ENCODE results near the gene RHOB. TPM values are rescaled to one million over a fixed set of nuclear protein-coding genes. Genes with fewer than 3 reads are reported as not detected.
A peak's percentile ranks its signal among the peaks of the same experiment; 100 is the strongest.

The RHOB gene
- total RNA-seq, 2 donors from 2014 or later: 12.1 to 26.8 TPM

DNA sequence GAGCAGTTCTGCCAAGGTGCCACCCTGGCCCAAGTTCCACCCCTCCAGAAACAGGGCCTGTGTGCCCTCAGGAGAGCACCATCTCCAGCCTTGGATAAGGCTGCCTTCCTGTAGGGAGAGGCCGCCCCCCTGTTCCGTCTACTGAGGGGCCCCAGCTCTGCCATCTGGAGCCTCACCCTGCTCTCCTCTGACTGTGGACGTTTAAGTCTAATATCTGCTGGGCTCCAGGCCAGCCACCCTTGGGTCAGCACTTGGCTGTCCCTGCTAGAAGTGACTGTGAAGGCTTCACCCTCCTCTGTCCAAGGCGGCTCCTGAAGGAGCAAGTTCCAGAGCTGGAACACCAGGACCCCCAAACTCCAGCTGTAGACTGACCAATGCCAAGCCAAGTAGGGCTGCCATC, 26.3 kb downstream of the RHOB start:
- no peaks in the 10 kb centered on the region for H3K9me3 Mint-ChIP-seq
- no peak overlapping the region for H3K27ac Mint-ChIP-seq
- H3K4me3 Mint-ChIP-seq: no peak overlapping the region
- no peak for DNase-seq (ENCODE audit: low spot score)
- no peaks in the 10 kb centered on the region for H3K4me1 Mint-ChIP-seq (ENCODE audit: low read depth in 2 of 2)
- H3K36me3 Mint-ChIP-seq: no peaks in the 10 kb centered on the region
- peaks cover 0 to 2% of the 10 kb centered on the region in 2 donors for H3K27me3 Mint-ChIP-seq
- peak in 1 of 2 donors; percentile 20 for ATAC-seq

GRCh38 chr2:20474757-20475566, 28.1 kb downstream of the RHOB start:
- no peak for ATAC-seq
- H3K27me3 Mint-ChIP-seq: peaks cover 0 to under 1% of the 10 kb centered on the region in 2 donors
- no peaks in the 10 kb centered on the region for H3K4me1 Mint-ChIP-seq (ENCODE audit: low read depth in 2 of 2)
- H3K9me3 Mint-ChIP-seq: no peaks in the 10 kb centered on the region
- no peaks in the 10 kb centered on the region for H3K36me3 Mint-ChIP-seq
- DNase-seq (ENCODE audit: low spot score): no peak
- no peak overlapping the region for H3K27ac Mint-ChIP-seq
- H3K4me3 Mint-ChIP-seq: no peak overlapping the region

GRCh38 chr2:20475567-20475952, 28.7 kb downstream of the RHOB start:
- ATAC-seq (no peak), DNase-seq (ENCODE audit: low spot score) (no peak)
- Mint-ChIP-seq H3K27me3 (no peaks in the 10 kb centered on the region), H3K4me3 (no peak overlapping the region), H3K27ac (no peak overlapping the region), H3K4me1 (ENCODE audit: low read depth in 2 of 2) (no peaks in the 10 kb centered on the region), H3K36me3 (no peaks in the 10 kb centered on the region), H3K9me3 (no peaks in the 10 kb centered on the region)

DNA sequence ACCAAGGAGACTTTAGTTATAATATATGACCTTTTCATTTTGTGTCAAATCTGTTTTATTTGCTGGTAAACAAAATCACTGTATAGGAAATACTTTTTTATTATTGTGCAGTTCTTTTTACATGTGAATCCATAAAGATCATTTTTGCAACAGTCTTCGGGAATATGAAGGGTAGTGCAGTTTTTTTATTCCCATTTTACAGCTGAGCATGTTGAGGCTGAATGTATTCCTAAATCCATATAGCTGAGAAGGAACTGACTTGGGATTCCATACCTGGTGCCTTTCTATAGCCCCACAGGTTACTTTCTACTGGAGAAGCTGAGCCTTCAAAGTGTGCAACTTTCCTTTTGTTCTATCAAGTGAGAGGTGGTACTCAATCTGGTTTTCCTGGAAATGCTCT, 29.6 kb downstream of the RHOB start:
- no peak overlapping the region for H3K4me3 Mint-ChIP-seq
- DNase-seq (ENCODE audit: low spot score) (no peak), ATAC-seq (no peak)
- no peaks in the 10 kb centered on the region for H3K4me1 Mint-ChIP-seq (ENCODE audit: low read depth in 2 of 2)
- H3K9me3 Mint-ChIP-seq: no peaks in the 10 kb centered on the region
- no peaks in the 10 kb centered on the region for H3K36me3 Mint-ChIP-seq
- no peak overlapping the region for H3K27ac Mint-ChIP-seq
- H3K27me3 Mint-ChIP-seq: no peaks in the 10 kb centered on the region

DNA sequence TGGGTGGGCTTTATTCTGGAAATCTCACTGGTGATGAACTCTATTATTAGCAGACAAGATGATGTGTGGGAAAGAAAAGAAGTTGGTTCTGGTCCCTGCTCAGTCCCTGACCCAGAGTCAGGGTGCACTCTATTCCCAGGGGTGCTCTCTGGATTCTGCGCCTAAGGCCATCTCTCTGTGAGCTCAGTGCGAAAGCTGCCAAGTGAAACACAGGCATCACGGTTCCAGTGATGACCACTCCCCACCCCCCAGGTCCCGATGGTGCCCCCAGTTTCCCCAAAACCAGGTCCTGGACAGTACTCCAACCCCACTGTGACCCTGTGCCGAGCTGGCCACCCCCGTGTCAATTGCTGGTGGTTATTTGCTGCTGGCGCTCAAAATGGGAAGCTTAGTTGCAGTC, 30.1 kb downstream of the RHOB start:
- no peaks in the 10 kb centered on the region for H3K36me3 Mint-ChIP-seq
- H3K9me3 Mint-ChIP-seq: no peaks in the 10 kb centered on the region
- no peaks in the 10 kb centered on the region for H3K4me1 Mint-ChIP-seq (ENCODE audit: low read depth in 2 of 2)
- DNase-seq (ENCODE audit: low spot score) (no peak), ATAC-seq (peak in 1 of 2 donors; percentile 26)
- no peaks in the 10 kb centered on the region for H3K27me3 Mint-ChIP-seq
- H3K4me3 Mint-ChIP-seq: no peak overlapping the region
- no peak overlapping the region for H3K27ac Mint-ChIP-seq

GRCh38 chr2:20478961-20479360, 32.1 kb downstream of the RHOB start:
- DNase-seq (ENCODE audit: low spot score) (no peak), ATAC-seq (no peak)
- Mint-ChIP-seq H3K36me3 (no peaks in the 10 kb centered on the region), H3K27me3 (no peaks in the 10 kb centered on the region), H3K4me1 (ENCODE audit: low read depth in 2 of 2) (no peaks in the 10 kb centered on the region), H3K9me3 (no peaks in the 10 kb centered on the region), H3K4me3 (no peak overlapping the region), H3K27ac (no peak overlapping the region)

GRCh38 chr2:20479835-20480234, 33.0 kb downstream of the RHOB start:
- no peaks in the 10 kb centered on the region for H3K4me1 Mint-ChIP-seq (ENCODE audit: low read depth in 2 of 2)
- H3K36me3 Mint-ChIP-seq: no peaks in the 10 kb centered on the region
- DNase-seq (ENCODE audit: low spot score) (no peak), ATAC-seq (no peak)
- no peaks in the 10 kb centered on the region for H3K9me3 Mint-ChIP-seq
- H3K27me3 Mint-ChIP-seq: no peaks in the 10 kb centered on the region
- no peak overlapping the region for H3K27ac Mint-ChIP-seq
- no peak overlapping the region for H3K4me3 Mint-ChIP-seq

DNA sequence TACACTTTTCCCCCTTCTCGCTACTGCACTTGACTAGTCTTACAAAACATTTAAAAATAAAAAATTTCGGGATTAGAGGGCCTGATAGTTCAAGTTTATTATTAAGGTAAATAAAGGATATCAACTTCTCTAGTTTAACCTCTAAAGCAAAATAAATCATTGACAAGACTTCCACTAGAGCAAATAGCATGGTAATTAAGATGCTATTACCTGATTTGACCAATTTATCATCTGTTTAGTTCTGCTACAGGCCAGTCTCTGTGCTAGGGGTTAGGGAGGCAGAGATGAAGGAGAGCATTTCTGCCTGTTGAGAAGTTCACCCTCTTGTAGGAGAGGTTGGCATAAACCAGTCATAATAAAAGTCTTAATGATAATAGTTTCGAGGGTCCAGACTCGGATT, 34.0 kb downstream of the RHOB start:
- H3K27me3 Mint-ChIP-seq: no peaks in the 10 kb centered on the region
- H3K9me3 Mint-ChIP-seq: no peaks in the 10 kb centered on the region
- H3K36me3 Mint-ChIP-seq: no peaks in the 10 kb centered on the region
- H3K27ac Mint-ChIP-seq: no peak overlapping the region
- no peaks in the 10 kb centered on the region for H3K4me1 Mint-ChIP-seq (ENCODE audit: low read depth in 2 of 2)
- H3K4me3 Mint-ChIP-seq: no peak overlapping the region
- no peak for ATAC-seq
- DNase-seq (ENCODE audit: low spot score): no peak

- H3K4me3 Mint-ChIP-seq: no peak overlapping the region
- H3K27ac Mint-ChIP-seq: no peak overlapping the region
- H3K36me3 Mint-ChIP-seq: no peaks in the 10 kb centered on the region
- no peaks in the 10 kb centered on the region for H3K9me3 Mint-ChIP-seq
- ATAC-seq (no peak), DNase-seq (ENCODE audit: low spot score) (no peak)
- H3K27me3 Mint-ChIP-seq: no peaks in the 10 kb centered on the region
- no peaks in the 10 kb centered on the region for H3K4me1 Mint-ChIP-seq (ENCODE audit: low read depth in 2 of 2)
These were observed 35.0 kb downstream of the RHOB start for GRCh38 chr2:20481798-20482405.

- Mint-ChIP-seq H3K36me3 (no peaks in the 10 kb centered on the region), H3K4me1 (ENCODE audit: low read depth in 2 of 2) (no peaks in the 10 kb centered on the region), H3K4me3 (no peak overlapping the region), H3K9me3 (no peaks in the 10 kb centered on the region), H3K27me3 (no peaks in the 10 kb centered on the region), H3K27ac (no peak overlapping the region)
- DNase-seq (ENCODE audit: low spot score) (no peak), ATAC-seq (no peak)
These were observed 35.9 kb downstream of the RHOB start for GRCh38 chr2:20482725-20483124.

DNA sequence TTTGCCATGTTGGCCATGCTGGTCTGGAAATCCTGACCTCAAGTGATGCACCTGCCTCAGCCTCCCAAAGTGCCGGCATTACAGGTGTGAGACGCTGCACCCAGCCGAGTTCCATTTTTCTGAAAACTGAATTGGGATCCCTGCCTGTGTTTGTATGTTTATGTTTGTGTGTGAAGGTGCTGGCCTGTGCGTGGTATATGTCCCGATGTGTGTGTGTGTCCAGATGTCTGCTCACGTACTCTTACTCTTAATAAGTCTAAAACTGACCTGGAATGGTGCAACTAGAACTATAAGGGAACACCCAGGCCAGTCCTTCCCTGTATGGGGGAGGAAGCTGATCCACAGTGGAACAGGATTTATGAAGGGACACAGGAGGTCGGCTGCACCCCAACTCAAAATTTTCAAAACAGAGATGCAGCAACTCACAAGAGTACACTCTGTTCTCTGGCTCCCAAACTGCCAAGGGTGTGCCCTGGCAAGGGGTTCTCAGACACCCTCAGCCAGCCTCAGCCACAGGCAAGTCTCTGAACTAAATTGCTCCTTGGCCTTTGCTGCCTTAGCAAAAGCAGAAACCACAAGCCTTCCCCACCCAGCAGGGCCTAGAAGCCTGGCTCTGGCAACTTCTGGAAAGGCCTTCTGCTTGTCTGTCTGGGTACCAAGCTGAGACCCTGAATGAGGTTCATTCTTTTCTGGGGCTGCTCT, 36.5 kb downstream of the RHOB start:
- Mint-ChIP-seq H3K27ac (no peak overlapping the region), H3K4me3 (no peak overlapping the region), H3K9me3 (no peaks in the 10 kb centered on the region), H3K36me3 (no peaks in the 10 kb centered on the region), H3K27me3 (no peaks in the 10 kb centered on the region), H3K4me1 (ENCODE audit: low read depth in 2 of 2) (no peaks in the 10 kb centered on the region)
- ATAC-seq: no peak
- DNase-seq (ENCODE audit: low spot score): no peak

DNA sequence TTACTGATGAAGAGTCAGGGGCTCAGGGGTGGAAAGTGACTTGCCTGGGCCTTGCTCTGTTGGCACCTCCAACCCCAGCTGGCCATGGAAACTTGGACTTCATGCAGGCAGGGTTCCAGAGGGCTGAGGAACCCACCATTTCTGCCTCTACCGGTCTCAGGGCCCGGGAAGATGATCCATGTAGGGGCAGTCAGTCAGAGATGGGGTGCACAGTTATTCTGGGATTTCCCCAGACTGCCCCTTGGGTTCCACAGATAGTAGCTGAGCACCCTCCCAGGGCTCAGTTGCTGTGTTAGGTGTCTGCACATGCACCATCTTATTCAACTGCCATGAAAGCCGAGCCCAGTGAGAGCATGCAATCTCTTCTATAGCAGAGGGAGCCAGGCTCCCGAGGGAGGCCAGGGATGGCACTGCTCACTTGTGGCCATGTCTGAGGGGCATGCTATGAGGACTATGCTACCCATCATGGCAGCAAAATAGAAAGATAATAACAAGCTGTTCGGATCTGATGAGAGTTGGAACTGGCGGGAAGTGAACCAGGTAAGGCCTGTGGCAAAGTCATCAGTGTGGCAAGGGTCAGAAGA, 37.3 kb downstream of the RHOB start:
- Mint-ChIP-seq H3K36me3 (no peaks in the 10 kb centered on the region), H3K4me3 (no peak overlapping the region), H3K27me3 (no peaks in the 10 kb centered on the region), H3K4me1 (ENCODE audit: low read depth in 2 of 2) (no peaks in the 10 kb centered on the region), H3K27ac (no peak overlapping the region), H3K9me3 (no peaks in the 10 kb centered on the region)
- no peak for DNase-seq (ENCODE audit: low spot score)
- no peak for ATAC-seq

DNA sequence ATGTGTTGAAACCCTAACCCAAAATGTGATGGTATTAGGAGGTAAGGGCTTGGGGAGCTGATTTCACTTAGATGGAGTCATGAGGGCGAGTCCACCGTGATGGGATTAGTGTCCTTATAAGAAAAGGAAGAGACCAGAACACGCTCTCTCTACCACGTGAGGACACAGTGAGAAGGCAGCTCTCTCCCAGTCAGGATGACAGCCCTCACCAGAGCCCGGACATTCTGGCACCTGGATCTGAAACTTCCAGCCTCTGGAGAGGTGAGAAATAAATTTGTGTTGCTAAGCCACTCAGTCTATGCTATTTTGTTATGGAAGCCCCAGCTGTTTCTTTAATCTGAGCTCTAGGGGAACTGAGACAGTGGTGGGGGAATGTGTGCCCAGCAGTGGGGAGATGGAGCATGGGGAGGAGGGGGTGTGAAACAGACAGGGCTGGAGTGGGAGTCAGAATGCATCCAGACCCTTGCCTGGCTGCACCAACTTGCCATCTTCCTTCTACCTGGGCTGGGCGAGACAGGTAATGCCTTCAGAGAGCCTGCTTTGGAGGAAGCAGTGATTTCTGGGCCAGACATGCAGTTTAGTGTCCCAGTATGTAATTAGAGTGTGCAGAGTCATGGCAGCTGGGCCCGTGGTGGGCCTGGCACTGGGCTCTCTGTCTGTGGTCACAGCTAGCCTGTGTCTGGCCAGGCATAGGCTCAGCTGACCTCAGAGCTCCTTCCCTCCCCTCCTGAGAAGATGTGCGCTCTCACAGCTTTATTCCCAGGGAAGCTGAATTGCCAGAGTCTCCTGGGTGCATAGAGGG, 38.1 kb downstream of the RHOB start:
- Mint-ChIP-seq H3K27ac (no peak overlapping the region), H3K4me1 (ENCODE audit: low read depth in 2 of 2) (no peaks in the 10 kb centered on the region), H3K4me3 (no peak overlapping the region), H3K9me3 (no peaks in the 10 kb centered on the region), H3K36me3 (no peaks in the 10 kb centered on the region), H3K27me3 (no peaks in the 10 kb centered on the region)
- DNase-seq (ENCODE audit: low spot score) (no peak), ATAC-seq (no peak)

Data from natural killer cell treated with Interleukin-12 subunit alpha and Interleukin-12 subunit beta and Interleukin-15 and Interleukin-18, amount 100 ng/mL, for 72 hours (primary cell).